Endothelial cell of umbilical vein (primary cell): ENCODE data around the gene PLP2. TPM values are rescaled to one million over a fixed set of nuclear protein-coding genes. Genes with fewer than 3 reads are reported as not detected.

ENCODE experiments used
- BruUV-seq: library from RNA; stranded (reverse); fragments of 400-500 nt; replicated peaks from 2 replicates; lab custom pipeline; 2021; lab: Mats Ljungman, UMichigan
- CTCF ChIA-PET: fragments of 300-600, 350-600 bp; sonication (Branson Sonifier 250); formaldehyde crosslinking; loops from one replicate; lab custom pipeline; 2021; ENCODE audit warnings: antibody characterized with exemption, inconsistent platforms; lab: Charles Lee
- POLR2A ChIA-PET: fragments of 300-600, 350-600 bp; sonication (Branson Sonifier 250); formaldehyde crosslinking; loops from one replicate; lab custom pipeline; 2021; ENCODE audit warnings: antibody characterized with exemption, inconsistent platforms; lab: Charles Lee
- DNase-seq: peaks from one replicate; pipeline ENCODE4 v3.0.0-alpha.2; 2011; ENCODE audit warnings: low read depth, low spot score
- FAIRE-seq: peaks from 2 replicates; lab custom pipeline; 2011; peaks lifted over from hg19 to GRCh38; lab: Jason Lieb, UNC
- H2AFZ ChIP-seq: 2 replicates; pipeline ENCODE4 v1.6.0; 2012; ENCODE audit warnings: low read depth, low read length, control low read depth, inconsistent platforms
- H3K27ac ChIP-seq: 2 replicates; pipeline ENCODE4 v1.5.1; 2011; ENCODE audit warnings: low read depth, mild to moderate bottlenecking, control low read depth, low read length, moderate library complexity; ENCODE audit not compliant: insufficient read depth
- H3K27me3 ChIP-seq, 2 experiments: 2 replicates each; pipeline versions ENCODE4 v1.6.0 to v1.6.1; 2011; ENCODE audit warnings: low read length in 2 of 2, mixed read lengths in 1 of 2; ENCODE audit not compliant: control insufficient read depth in 2 of 2, insufficient read depth in 2 of 2
- H3K36me3 ChIP-seq, 2 experiments: 2 replicates in 1 of 2; 3 replicates in 1 of 2; pipeline ENCODE4 v1.5.1; 2011; ENCODE audit warnings: low read length in 2 of 2, mild to moderate bottlenecking in 1 of 2, moderate library complexity in 1 of 2; ENCODE audit not compliant: control insufficient read depth in 2 of 2, insufficient read depth in 2 of 2; ENCODE audit errors: extremely low read depth in 1 of 2
- H3K4me1 ChIP-seq: 3 replicates; pipeline ENCODE4 v1.5.1; 2011; ENCODE audit warnings: mild to moderate bottlenecking, low read length; ENCODE audit not compliant: control insufficient read depth, insufficient read depth; ENCODE audit errors: extremely low read depth
- H3K4me2 ChIP-seq: 2 replicates; pipeline ENCODE4 v1.6.1; 2011; ENCODE audit warnings: low read length, control low read depth, mixed read lengths; ENCODE audit not compliant: insufficient read depth
- H3K4me3 ChIP-seq, 3 experiments: fragments of 200-600 bp in 1 of 3; sonication (generic), shearing (Covaris generic) in 1 of 3; replicated peaks in 1 of 3; 2 replicates each; pipeline ENCODE4 v1.5.1; 2011 to 2016; ENCODE audit warnings: control low read depth in 3 of 3, low read length in 3 of 3, mild to moderate bottlenecking in 2 of 3, inconsistent platforms in 1 of 3, low read depth in 1 of 3, moderate library complexity in 1 of 3; ENCODE audit not compliant: insufficient read depth in 1 of 3
- H3K79me2 ChIP-seq: 2 replicates; pipeline ENCODE4 v1.6.0; 2012; ENCODE audit warnings: low read length, inconsistent platforms; ENCODE audit not compliant: control insufficient read depth, insufficient read depth
- H3K9ac ChIP-seq: replicated peaks from 2 replicates; pipeline ENCODE3; 2011; ENCODE audit warnings: low read length, control low read depth; ENCODE audit not compliant: insufficient read depth; ENCODE audit errors: extremely low read depth
- H3K9me1 ChIP-seq: replicated peaks from 3 replicates; pipeline ENCODE4 v1.6.0; 2011; ENCODE audit warnings: mild to moderate bottlenecking, low read length; ENCODE audit not compliant: control insufficient read depth, insufficient read depth; ENCODE audit errors: extremely low read depth
- H3K9me3 ChIP-seq: replicated peaks from 2 replicates; pipeline ENCODE4 v1.5.1; 2012; ENCODE audit warnings: low read length, inconsistent platforms; ENCODE audit not compliant: control insufficient read depth, insufficient read depth
- H4K20me1 ChIP-seq: replicated peaks from 2 replicates; pipeline ENCODE3; 2011; ENCODE audit warnings: mild to moderate bottlenecking, low read length; ENCODE audit not compliant: control insufficient read depth, insufficient read depth; ENCODE audit errors: extremely low read depth
- CTCF ChIP-seq, 2 donors: IDR thresholded peaks; 1 replicate in 1 of 2; 2 replicates in 1 of 2; pipeline ENCODE4 v1.5.1; 2011; ENCODE audit warnings: low read length in 2 of 2, mild to moderate bottlenecking in 2 of 2, moderate library complexity in 2 of 2, control low read depth in 1 of 2, inconsistent platforms in 1 of 2, low read depth in 1 of 2; ENCODE audit not compliant: insufficient read depth in 1 of 2; ENCODE audit errors: extremely low read depth in 1 of 2
- EZH2 ChIP-seq: IDR thresholded peaks from 2 replicates; pipeline ENCODE4 v1.6.1; 2012; ENCODE audit warnings: borderline replicate concordance, low read depth, mild to moderate bottlenecking, moderate library complexity, low read length, inconsistent platforms; ENCODE audit not compliant: severe bottlenecking
- FOS ChIP-seq: IDR thresholded peaks from 2 replicates; pipeline ENCODE4 v1.6.1; 2011; ENCODE audit warnings: mild to moderate bottlenecking, low read length, moderate library complexity, borderline replicate concordance; ENCODE audit not compliant: insufficient read depth
- GATA2 ChIP-seq: IDR thresholded peaks from 2 replicates; pipeline ENCODE4 v1.7.0; 2011; ENCODE audit warnings: low read depth, mild to moderate bottlenecking, moderate library complexity, mixed read lengths, low read length; ENCODE audit not compliant: insufficient read length, insufficient read depth
- JUN ChIP-seq: IDR thresholded peaks from 2 replicates; pipeline ENCODE4 v1.6.1; 2011; ENCODE audit warnings: borderline replicate concordance, low read depth; ENCODE audit not compliant: insufficient read length, insufficient read depth
- MAX ChIP-seq: IDR thresholded peaks from 2 replicates; pipeline ENCODE4 v1.6.1; 2011; ENCODE audit not compliant: insufficient read depth, insufficient read length
- MYC ChIP-seq: IDR thresholded peaks from one replicate; pipeline ENCODE4 v1.6.1; 2011; ENCODE audit warnings: mild to moderate bottlenecking, low read depth, low read length
- POLR2A ChIP-seq: IDR thresholded peaks from 2 replicates; pipeline ENCODE4 v1.6.1; 2012; ENCODE audit warnings: low read depth, mild to moderate bottlenecking, control low read depth, low read length
- POLR2AphosphoS5 ChIP-seq: IDR thresholded peaks from 2 replicates; pipeline ENCODE4 v1.6.1; 2012; ENCODE audit warnings: low read depth, mild to moderate bottlenecking, control low read depth, low read length, moderate library complexity; ENCODE audit not compliant: insufficient read depth
- dilution Hi-C: fragments of 300-500 bp; cut with MboI; formaldehyde crosslinking; loops from one replicate; pipeline ENCODE4 v1.15.0; 2019; ENCODE audit warnings: low sequenced_read_pairs; ENCODE audit not compliant: extremely low pct_ligation_motif_present
- intact Hi-C: fragments of 100-400 bp; cut with micrococcal nuclease; formaldehyde crosslinking; loops from one replicate; pipeline ENCODE4 v1.10.0; 2022
- polyA plus RNA-seq, 4 experiments: library from polyadenylated mRNA; depleted of rRNA in 3 of 4; stranded (reverse) in 3 of 4; unstranded in 1 of 4; fragments of >200 nt; gene quantifications; 2 replicates each; pipeline versions ENCODE4 v1.2.1 to v1.2.3, GENCODE V29; 2011 to 2012; ENCODE audit warnings: missing spikeins in 1 of 4
- total RNA-seq: library from RNA; stranded (reverse); gene quantifications from 2 replicates; pipeline ENCODE4 v1.2.3, GENCODE V29; 2021

PLP2 gene
- total and polyA plus RNA-seq, 2 donors (not counting 3 experiments of a cell fraction or from before 2014, with no cell fraction given): 153 to 277 TPM

- dilution Hi-C loops (no loop called here), intact Hi-C loops (no loop called here)
- no peak overlapping the region for H2AFZ ChIP-seq
- H3K27ac ChIP-seq: no peak overlapping the region
- no peak overlapping the region for H3K9ac ChIP-seq
- no peaks in the 10 kb centered on the region for H3K9me1 ChIP-seq
- H3K27me3 ChIP-seq: no peaks in the 10 kb centered on the region
- no peaks in the 10 kb centered on the region for H4K20me1 ChIP-seq
- no peak for TF ChIP-seq MYC
- no peak for TF ChIP-seq POLR2AphosphoS5
- TF ChIP-seq JUN: no peak
- no peak for TF ChIP-seq MAX
- TF ChIP-seq FOS: no peak
- TF ChIP-seq EZH2: no peak
- no peak for TF ChIP-seq POLR2A
- TF ChIP-seq GATA2: no peak
- no peak for TF ChIP-seq CTCF (IDR thresholded peaks at IDR 0.05; ENCODE audit: extremely low read depth in 1 of 2, insufficient read depth in 1 of 2, low read depth in 1 of 2, low read length in 2 of 2)
- DNase-seq (no peak), FAIRE-seq (no peak)
- no peaks in the 10 kb centered on the region for H3K36me3 ChIP-seq
- no peaks in the 10 kb centered on the region for H3K9me3 ChIP-seq
- no peak overlapping the region for H3K4me3 ChIP-seq
- H3K4me1 ChIP-seq: no peaks in the 10 kb centered on the region
- no TSS peak for BruUV-seq
- peak overlapping the region; percentile 17 for H3K4me2 ChIP-seq
- no peaks in the 10 kb centered on the region for H3K79me2 ChIP-seq
- POLR2A ChIA-PET: no interaction called here
- CTCF ChIA-PET: no interaction called here
Measured at GRCh38 chrX:49209434-49210251, 37.9 kb downstream of the PLP2 start.
